Inferior parietal cortex (tissue), 1 donor: ENCODE results near the gene KIF5A.
"Not testable (repeated sequence)": the region's sequence is repeated elsewhere in the genome, so short reads cannot be mapped to it uniquely, and the experiment has no call there.

Experiments used
- DNase-seq: peaks from one replicate; pipeline ENCODE4 v3.0.0-alpha.2; 2016; ENCODE audit errors: extremely low spot score

The KIF5A gene

DNA sequence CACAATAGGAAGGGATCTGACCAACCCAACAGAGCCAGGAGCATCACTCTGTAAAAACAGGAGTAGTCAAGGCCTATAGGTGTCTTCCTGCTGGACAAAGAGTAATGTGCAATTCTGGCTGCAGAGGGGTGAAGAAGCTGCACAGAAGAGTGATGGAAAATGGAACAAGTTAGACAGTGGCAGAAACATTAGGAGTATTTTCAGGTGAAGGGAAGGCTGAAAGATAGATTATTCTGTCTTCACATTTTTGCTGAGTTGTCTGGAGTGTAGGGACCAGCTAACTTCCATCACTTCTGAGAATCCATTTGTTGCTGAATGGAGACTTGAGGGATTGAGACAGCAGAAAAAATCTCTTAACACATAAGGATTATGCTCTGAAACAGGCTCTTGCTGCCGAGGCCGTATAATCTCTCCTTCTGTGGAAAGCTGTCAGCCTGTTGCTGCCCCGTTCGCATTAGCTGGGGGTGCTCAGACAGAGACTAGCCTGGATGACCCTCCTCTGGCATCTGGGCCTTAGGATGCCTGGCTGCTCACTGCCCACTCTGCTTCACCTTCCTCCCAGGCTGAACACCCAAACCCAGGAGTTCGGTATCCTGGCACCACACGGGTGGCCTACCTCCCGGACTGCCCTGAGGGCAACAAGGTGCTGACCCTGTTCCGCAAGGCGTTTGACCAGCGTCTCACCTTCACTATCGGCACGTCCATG is 58.3 kb downstream of the KIF5A start:
- DNase-seq, result no peak

DNA sequence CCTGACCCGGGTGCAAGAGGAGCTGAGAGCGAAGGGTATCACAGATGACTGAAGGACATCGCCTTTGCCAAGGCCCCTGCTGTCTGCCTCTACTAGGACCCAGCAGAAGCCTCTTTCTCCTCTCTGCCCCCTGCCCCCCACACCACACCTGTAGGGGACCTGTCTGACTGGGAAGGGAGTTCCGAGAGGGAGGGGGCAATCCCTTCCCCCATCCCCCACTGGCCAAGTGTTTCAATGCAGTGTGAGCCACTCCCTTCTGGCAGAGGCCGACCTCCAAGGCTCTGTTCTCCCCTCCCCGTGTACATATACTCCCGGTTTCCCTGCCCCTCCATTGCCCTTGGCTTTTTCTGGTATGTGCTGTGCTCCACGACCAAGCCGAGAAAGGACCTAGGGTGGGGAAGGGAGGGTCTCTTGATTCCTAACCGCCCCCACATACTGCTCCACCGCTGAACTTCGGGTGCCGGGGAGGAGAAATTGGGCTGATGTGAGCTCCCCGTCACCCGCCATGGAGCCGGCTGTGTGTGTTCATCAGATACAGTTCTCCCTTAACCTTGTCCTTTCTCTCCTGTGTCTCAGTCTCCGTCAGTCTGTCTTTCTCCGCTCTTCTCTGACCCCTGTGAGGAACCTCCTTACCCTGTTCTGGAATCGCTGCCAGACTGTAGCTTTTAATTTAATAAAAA is 59.4 kb downstream of the KIF5A start:
- no peak for DNase-seq

DNA sequence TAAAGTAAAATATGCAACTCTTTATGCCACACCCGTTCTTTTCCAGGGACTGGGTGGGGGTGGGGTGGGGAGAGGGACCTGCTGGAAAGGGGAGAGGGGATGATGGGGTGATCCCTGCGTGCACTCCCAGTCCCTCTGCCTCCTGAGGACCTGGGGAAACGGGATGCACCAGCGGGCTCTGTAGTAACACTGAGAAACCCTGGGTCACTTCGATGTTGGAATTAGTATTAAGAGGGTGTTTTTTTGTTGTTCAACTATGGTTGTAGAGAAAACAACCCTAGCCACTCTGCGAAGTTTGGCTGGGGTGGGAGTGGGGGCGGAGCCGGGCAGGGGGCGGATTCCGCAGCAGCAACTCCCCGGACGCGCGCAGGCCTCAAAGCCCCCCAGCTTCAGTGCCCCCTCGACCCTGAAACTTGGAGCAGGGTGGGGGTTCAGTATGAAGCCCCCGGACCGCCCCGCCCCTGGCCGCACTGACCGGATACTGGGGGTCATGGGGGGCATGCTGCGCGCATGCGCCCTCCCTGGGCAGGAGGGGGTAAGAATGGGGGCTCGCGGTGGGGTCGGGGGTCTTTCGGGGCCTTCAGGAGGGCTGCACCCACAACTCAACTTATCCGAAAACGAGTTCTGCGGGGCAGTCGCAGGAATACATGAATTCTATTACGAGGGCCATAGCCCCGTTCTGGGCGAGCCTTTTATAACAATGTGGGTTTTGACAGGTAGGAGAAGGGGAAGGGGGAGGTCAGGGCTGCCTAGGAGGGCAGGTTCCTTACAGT is 60.1 kb downstream of the KIF5A start:
- no peak for DNase-seq

DNA sequence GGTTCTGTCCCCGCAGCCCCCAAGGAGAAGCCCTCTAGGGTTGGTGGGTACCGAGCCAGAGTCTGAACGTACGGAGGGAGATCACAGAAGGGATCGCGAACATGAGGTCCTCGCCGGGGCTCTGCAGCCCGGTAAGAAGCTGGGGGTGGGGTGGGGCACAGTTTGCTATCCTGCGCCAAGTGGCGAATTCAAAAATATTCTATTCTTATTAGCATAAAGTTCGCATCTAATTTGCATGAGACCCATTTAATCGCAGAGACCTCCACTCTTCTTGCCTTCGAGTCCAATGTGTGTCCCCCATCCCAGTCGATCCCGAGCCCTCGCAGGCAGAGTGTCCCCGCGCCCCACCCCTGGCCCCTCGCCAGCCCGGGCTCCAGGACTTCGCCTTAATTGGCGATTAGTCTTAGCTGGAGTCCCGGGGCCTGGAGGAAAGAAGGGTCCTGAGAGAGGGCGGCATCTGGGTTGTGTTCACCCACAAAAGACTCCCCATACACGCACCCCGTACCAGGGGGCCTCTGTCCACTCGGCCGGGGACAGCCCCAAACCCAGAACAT is 60.8 kb downstream of the KIF5A start:
- DNase-seq, result no peak

DNA sequence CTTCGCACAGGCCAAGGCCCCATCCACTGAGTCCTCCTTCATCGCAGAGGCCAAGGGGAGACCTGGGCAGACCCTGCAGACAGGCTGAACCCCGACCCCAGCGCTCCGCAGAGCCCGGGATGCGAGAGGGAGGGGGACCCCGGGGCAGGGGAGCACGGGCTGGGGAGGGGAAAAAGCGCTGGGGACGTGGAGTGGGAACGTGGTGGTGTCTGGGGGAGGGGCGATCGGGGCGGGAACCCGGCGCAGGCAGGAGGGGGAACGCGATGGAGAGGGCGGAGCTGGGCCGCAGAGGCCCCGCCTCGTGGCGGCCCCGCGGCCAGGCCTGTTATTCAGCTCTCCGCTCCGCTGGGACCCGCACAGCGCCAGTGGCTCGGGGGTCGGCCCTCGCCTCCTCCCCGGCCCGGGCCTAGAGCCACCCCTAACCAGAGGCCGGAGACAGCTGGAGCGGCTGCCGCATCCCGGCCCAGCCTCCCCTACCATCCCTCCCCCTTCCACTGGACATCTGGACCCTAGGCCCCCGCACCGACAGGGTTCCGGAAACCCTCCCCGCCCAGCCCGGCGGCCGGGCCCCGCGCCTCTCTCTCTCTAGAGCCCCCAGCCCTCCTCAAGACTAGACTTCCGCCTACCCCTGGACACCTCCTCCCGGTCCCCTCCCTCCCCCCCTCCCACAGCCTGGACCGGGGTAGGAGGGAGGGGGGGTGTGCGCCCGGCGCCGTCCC is 61.4 kb downstream of the KIF5A start, which contains the start of gene ARHGEF25:
TSS of gene ARHGEF25 (plus strand) at position 328 of the 719 bp plus-strand sequence. CDS start 460 bp downstream, outside the sequence.
- no peak for DNase-seq

DNA sequence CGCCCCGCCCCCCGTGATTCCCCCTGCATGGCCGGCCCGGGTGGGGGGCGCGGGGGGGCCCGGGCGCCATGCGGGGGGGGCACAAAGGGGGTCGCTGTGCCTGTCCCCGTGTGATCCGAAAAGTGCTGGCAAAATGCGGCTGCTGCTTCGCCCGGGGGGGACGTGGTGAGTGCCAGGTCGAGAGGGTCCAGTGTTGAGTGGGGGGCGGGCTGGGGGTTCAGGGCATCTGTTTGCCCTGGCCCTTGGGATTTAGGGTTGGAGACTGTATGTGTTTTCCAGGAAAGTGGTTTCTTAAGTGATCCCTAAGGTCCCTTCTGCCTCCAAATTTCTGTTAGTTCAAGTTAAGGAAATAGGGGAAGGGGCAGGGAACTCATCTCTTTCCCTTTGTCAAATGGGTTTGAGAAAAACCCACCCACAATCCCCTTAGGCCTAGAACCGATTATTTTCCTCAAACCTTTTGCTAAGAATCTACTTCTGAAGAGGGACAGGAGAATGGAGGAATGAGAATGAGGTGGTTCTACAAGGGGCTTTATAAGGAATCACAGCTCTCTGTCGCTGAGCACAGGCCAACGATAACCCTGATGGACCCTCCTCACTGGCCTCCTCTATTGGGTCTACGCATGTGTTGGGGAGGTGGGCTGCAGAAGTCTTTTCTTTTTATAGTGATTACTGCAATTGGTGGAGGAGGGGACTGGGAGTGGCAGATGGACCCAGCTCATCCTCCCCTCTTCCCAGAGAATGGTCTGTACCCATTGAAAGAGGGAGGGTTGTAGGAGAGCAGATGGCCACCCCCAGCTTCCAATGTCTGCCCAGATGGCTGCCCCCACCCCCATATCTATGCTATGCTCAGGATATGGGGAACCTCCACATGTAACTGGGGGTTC is 62.2 kb downstream of the KIF5A start:
- DNase-seq, result no peak

DNA sequence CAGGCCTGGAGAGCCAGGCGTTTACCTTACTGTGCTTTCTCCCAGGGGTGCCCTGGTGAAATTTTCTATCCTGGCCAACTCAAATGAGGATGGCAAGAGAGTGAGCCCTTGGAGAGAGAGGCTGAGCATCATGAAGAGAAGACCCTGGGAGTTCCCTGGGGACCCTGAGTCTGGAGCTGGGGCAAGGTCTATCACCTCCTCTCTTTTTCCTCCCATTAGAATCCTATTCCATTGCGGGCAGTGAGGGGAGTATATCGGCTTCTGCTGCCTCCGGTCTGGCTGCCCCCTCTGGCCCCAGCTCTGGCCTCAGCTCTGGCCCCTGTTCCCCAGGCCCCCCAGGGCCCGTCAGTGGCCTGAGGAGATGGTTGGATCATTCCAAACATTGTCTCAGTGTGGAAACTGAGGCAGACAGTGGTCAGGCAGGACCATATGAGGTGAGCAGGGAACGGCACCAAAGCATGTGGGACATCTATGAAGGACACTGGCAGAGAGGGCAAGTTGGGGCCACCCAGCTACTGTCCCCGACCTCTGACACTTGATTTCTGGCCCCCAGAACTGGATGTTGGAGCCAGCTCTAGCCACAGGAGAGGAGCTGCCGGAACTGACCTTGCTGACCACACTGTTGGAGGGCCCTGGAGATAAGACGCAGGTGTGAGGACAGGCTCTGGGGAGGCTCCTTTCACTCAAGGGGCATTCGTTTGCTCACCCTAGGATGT is 63.0 kb downstream of the KIF5A start:
- DNase-seq, result no peak

DNA sequence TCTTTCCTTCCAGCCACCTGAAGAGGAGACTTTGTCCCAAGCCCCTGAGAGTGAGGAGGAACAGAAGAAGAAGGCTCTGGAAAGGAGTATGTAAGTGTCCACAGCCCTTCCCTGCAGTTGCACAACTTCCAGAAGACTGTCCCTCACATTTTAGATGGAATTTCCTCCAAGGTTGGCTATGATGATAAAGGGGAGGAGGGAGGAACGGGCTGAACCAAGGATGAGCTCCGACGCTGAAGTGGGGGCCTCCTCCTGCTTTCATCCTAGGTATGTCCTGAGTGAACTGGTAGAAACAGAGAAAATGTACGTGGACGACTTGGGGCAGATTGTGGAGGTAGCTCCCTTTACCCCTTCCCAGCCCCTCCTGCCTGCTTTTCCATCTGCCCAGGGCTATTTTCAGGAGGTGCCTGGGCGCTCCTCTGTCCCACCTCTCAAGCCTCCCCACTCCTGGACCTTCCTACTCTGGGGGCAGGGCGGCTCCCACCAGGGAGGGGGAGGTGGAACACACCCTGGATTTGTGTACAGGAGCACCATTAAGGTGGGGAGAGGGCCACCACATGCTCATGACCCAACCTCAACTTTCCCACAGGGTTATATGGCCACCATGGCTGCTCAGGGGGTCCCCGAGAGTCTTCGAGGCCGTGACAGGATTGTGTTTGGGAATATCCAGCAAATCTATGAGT is 63.7 kb downstream of the KIF5A start:
- no peak for DNase-seq

DNA sequence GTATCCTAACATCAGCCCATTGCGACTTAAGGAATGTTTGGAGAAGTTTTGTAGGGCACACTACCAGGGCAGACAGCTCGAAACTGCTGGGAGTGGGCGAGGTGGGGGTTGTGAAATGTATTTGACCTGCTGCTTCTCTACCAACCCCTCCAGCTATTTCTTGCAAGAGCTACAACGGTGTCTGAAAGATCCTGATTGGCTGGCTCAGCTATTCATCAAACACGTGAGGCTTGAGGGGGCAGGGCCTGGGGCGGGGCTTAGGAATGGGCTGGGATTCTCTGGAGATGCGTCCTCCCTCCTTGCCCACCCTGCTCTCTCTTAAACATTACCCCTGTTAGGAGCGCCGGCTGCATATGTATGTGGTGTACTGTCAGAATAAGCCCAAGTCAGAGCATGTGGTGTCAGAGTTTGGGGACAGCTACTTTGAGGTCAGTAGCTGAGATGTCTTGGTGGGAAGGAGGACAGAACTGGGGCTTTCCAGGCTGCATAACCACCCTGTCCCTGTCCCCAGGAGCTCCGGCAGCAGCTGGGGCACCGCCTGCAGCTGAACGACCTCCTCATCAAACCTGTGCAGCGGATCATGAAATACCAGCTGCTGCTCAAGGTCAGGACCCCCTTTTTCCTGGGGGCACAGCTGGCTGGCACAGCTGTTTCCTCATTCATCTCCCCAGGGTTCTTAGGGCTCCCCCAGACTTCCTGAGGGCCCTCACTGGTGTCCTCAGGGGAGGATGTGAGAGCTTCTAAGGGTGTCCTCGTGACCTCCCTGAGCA is 64.5 kb downstream of the KIF5A start:
- no peak for DNase-seq

DNA sequence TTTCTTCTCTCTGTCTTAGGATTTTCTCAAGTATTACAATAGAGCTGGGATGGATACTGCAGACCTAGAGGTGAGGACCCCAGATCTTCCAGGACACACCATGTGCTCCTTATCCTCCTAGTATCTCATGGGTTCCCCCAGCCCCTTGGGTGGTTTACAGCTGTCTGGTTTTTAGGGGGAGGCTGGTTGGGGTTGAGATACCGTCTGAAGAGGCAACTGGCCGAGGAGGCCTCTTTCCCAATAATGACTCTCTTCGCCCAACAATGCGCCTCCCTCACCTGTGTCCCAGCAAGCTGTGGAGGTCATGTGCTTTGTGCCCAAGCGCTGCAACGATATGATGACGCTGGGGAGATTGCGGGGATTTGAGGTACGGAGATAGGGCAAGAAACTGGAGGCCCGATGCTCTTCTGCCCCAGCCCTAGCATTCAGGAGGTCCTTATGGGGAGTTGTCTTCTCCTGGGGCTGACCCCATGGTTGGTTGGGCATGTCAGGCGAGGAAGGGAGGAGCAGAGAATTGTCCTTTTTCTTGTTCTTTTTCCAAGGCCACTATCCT is 65.2 kb downstream of the KIF5A start:
- DNase-seq, result no peak

DNA sequence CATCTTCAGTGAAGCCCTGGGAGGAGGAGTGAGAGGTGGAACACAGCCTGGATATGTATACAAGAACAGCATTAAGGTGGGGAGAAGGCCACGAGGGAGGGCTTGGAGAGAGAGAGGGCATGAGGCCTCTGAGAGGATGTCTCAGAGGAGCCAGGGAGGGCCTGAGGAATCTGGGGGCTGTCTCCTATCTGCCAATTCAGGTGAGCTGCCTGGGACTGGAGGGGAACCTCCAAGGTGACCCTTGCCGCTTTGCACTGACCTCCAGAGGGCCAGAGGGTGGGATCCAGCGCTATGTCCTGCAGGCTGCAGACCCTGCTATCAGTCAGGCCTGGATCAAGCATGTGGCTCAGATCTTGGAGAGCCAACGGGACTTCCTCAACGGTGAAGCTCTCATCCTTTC is 65.8 kb downstream of the KIF5A start:
- DNase-seq, result no peak

DNA sequence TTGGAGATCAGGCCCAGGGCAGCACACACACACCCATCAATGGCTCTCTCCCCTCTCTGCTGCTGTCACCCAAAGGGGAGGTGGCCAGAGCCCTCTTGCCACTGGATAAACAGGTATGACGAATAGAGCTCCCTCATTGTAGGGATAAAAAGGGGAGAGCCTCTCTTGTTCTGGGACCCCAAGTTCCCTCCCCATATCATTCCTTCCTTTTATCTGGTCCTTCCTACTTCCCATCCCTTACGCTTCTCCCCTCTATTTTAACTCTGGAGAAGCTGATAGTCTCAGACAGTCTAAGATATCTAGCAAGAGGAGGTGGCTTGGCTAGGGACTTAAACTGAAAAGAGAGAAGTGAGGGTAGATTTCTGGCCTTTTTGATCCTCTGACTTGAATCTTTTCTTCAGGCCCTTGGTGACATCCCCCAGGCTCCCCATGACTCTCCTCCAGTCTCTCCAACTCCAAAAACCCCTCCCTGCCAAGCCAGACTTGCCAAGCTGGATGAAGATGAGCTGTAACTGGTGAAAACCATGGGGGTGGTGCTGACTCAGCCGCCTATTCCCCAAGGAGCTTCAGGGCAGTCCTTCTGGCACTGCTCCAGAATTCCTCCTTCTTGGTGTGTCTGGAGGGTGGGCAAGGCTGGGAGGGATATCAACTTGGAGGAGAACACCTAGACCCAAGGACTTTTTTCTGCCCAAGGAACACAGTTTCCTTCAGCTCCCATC is 66.7 kb downstream of the KIF5A start:
- no peak for DNase-seq

DNA sequence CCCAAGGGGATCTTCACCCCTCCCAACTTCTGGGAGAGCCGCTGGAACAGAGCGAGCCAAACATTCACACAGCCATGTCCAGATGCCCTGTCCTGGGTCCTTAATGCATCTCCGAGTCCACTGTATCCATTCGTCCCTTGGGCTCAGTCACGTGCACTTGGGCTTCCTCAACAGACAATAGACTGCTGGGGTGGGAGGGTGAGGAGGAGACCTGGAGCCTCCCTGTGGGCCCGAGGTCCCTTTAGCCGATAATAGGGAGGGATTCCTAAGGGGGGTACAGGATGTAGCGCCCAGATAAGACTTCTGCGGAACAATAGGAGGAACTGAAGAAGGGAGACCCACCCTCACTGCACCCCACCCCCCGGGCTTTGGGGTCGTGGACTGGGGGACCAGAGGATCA is 68.1 kb downstream of the KIF5A start:
- no peak for DNase-seq

DNA sequence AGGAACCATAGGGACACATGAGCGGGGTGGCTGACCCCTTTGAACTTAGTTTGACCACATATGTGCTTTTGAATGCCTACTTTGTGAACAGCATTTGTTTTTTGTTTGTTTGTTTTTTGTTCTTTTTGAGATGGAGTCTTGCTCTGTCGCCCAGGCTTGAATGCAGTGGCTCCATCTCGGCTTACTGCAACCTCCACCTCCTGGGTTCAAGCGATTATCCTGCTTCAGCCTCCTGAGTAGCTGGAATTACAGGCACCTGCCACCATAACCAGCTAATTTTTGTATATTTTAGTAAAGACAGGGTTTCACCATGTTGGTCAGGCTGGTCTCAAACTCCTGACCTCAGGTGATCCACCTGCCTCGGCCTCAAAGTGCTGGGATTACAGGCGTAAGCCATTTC is 68.6 kb downstream of the KIF5A start:
- not testable (repeated sequence) for DNase-seq

DNA sequence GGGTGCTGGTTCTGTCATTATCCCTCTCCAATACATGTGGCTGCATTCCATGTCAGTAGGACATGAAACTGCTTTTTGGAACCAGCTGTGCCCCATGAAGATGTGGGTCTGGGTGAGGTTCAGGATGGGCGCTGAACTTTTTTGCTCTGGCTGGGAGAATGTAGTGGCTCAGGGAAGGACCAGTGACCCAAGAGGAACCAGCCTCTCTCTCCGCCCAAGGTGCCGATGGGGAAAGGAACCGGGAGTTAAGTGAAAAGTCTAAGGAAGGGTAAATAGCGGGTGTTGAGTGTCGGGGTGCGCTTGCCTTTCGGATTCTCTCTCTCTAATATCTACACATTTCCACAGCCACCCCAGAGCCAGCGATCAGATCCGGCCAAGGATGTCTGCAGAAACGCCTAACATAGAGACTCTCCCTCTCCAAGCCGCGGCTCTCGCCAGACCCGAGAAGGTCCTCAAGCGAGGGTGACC is 69.2 kb downstream of the KIF5A start:
- no peak for DNase-seq

DNA sequence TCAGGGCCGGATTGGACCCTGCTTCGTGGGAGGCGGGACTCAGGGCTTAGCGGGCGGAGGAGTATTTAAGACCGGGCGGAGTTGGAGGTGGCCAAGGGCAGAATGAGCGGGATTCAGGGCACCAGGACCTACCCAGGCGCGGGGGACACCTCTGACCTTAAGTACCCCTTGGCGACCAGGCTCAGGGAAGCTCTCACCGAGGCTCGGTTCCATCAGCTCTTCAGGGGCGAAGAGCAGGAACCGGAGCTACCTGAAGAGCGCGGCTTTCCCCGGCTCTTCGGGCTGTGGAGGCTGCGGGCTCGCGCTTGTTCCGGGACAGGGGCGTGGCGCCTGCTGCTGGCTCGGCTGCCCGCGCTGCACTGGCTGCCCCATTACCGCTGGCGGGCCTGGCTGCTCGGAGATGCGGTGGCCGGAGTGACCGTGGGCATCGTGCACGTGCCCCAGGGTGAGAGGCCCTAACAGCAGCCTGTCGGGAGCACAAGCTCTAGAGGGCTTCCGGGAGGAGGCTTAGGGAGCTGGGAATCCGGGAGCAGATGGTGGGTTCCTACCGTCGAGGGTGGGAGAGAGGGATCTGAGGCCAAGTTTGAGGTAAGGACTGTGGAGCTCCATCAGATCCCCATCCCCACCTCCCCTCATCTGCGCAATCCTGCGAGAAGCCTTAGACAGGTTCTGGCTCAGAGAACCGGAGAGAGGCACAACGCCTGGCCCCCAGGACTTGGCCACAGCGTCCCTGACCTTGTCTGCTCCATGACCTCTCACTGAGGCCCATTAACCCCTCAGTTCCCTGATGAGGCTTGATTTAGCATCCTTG is 69.8 kb downstream of the KIF5A start:
- DNase-seq, result no peak
